Measurements from ENCODE around the gene PGM3. TPM values are rescaled to one million over a fixed set of nuclear protein-coding genes. Genes with fewer than 3 reads are reported as not detected.

The PGM3 gene
- total RNA-seq, 2 experiments from 2014 or later: 12.3 to 14.1 TPM

GRCh38 chr6:83169511-83169910 lies 23.6 kb downstream of the PGM3 start:
- no peak overlapping the region for H3K4me3 Mint-ChIP-seq
- H3K27ac Mint-ChIP-seq: no peak overlapping the region
- peaks cover 4% of the 10 kb centered on the region for H3K4me1 Mint-ChIP-seq
- H3K9me3 Mint-ChIP-seq: no peaks in the 10 kb centered on the region
- POLR2A ChIA-PET: interaction anchor here (0.5 to 0.6 kb wide), 2 partner anchors 65 to 67 kb away, joined by 3 to 7 read pairs; no protein-coding TSS in a partner anchor
- no peak for DNase-seq
- H3K36me3 Mint-ChIP-seq (ENCODE audit: low read depth): peaks cover 65% of the 10 kb centered on the region
- CTCF ChIA-PET: no interaction called here
- no peaks in the 10 kb centered on the region for H3K27me3 Mint-ChIP-seq

- peaks cover 65% of the 10 kb centered on the region for H3K36me3 Mint-ChIP-seq (ENCODE audit: low read depth)
- DNase-seq: no peak
- ChIA-PET CTCF (no interaction called here), POLR2A (no interaction called here)
- H3K9me3 Mint-ChIP-seq: no peaks in the 10 kb centered on the region
- H3K27me3 Mint-ChIP-seq: no peaks in the 10 kb centered on the region
- peaks cover 6% of the 10 kb centered on the region for H3K4me1 Mint-ChIP-seq
- H3K27ac Mint-ChIP-seq: no peak overlapping the region
- no peak overlapping the region for H3K4me3 Mint-ChIP-seq
Observed at GRCh38 chr6:83169106-83169505, 24.0 kb downstream of the PGM3 start.

- Mint-ChIP-seq H3K36me3 (ENCODE audit: low read depth) (peaks cover 68% of the 10 kb centered on the region), H3K9me3 (no peaks in the 10 kb centered on the region), H3K27ac (no peak overlapping the region), H3K27me3 (no peaks in the 10 kb centered on the region), H3K4me3 (no peak overlapping the region), H3K4me1 (peaks cover 6% of the 10 kb centered on the region)
- no peak for DNase-seq
- CTCF ChIA-PET: interaction anchor here (1.3 kb wide), 1 partner anchor 13 kb away, joined by 3 read pairs; no protein-coding TSS in a partner anchor
- POLR2A ChIA-PET: no interaction called here
Observed at GRCh38 chr6:83168556-83168955, 24.5 kb downstream of the PGM3 start.

- POLR2A ChIA-PET: no interaction called here
- Mint-ChIP-seq H3K9me3 (no peaks in the 10 kb centered on the region), H3K27me3 (no peaks in the 10 kb centered on the region), H3K27ac (no peak overlapping the region), H3K36me3 (ENCODE audit: low read depth) (peaks cover 63% of the 10 kb centered on the region), H3K4me1 (peaks cover 6% of the 10 kb centered on the region), H3K4me3 (no peak overlapping the region)
- CTCF ChIA-PET: interaction anchor here (1.3 kb wide), 1 partner anchor 12 kb away, joined by 3 read pairs; no protein-coding TSS in a partner anchor
- no peak for DNase-seq
Observed at GRCh38 chr6:83167726-83168278, 25.3 kb downstream of the PGM3 start.

GRCh38 chr6:83160167-83160566 lies 32.9 kb downstream of the PGM3 start:
- peaks cover 21% of the 10 kb centered on the region for H3K36me3 Mint-ChIP-seq (ENCODE audit: low read depth)
- peaks cover 6% of the 10 kb centered on the region for H3K4me1 Mint-ChIP-seq
- no peak for DNase-seq
- no peaks in the 10 kb centered on the region for H3K27me3 Mint-ChIP-seq
- CTCF ChIA-PET: interaction anchor here (0.9 kb wide), 1 partner anchor 12 kb away, joined by 4 read pairs; no protein-coding TSS in a partner anchor
- H3K9me3 Mint-ChIP-seq: no peaks in the 10 kb centered on the region
- no peak overlapping the region for H3K4me3 Mint-ChIP-seq
- POLR2A ChIA-PET: no interaction called here
- no peak overlapping the region for H3K27ac Mint-ChIP-seq

- no peaks in the 10 kb centered on the region for H3K27me3 Mint-ChIP-seq
- no peak overlapping the region for H3K27ac Mint-ChIP-seq
- H3K9me3 Mint-ChIP-seq: no peaks in the 10 kb centered on the region
- CTCF ChIA-PET: interaction anchor here (1.0 kb wide), 1 partner anchor 12 kb away, joined by 3 read pairs; no protein-coding TSS in a partner anchor
- DNase-seq: no peak
- POLR2A ChIA-PET: no interaction called here
- H3K36me3 Mint-ChIP-seq (ENCODE audit: low read depth): peaks cover 3% of the 10 kb centered on the region
- H3K4me3 Mint-ChIP-seq: no peak overlapping the region
- no peaks in the 10 kb centered on the region for H3K4me1 Mint-ChIP-seq
Observed at GRCh38 chr6:83155794-83156193, 37.3 kb downstream of the PGM3 start.

GRCh38 chr6:83153883-83154521 lies 39.1 kb downstream of the PGM3 start:
- Mint-ChIP-seq H3K9me3 (no peaks in the 10 kb centered on the region), H3K27ac (no peak overlapping the region), H3K36me3 (ENCODE audit: low read depth) (peaks cover 3% of the 10 kb centered on the region), H3K4me1 (no peaks in the 10 kb centered on the region), H3K27me3 (no peaks in the 10 kb centered on the region), H3K4me3 (no peak overlapping the region)
- POLR2A ChIA-PET: no interaction called here
- no peak for DNase-seq
- CTCF ChIA-PET: interaction anchor here (0.6 kb wide), 1 partner anchor 24 kb away, joined by 3 read pairs; no protein-coding TSS in a partner anchor

GRCh38 chr6:83152913-83153312 lies 40.2 kb downstream of the PGM3 start:
- DNase-seq: no peak
- no peak overlapping the region for H3K4me3 Mint-ChIP-seq
- CTCF ChIA-PET: no interaction called here

GRCh38 chr6:83151114-83151513 lies 42.0 kb downstream of the PGM3 start:
- ChIA-PET CTCF (no interaction called here), POLR2A (no interaction called here)
- no peak for DNase-seq
- H3K27me3 Mint-ChIP-seq: no peaks in the 10 kb centered on the region
- no peak overlapping the region for H3K27ac Mint-ChIP-seq
- H3K36me3 Mint-ChIP-seq (ENCODE audit: low read depth): peaks cover 6% of the 10 kb centered on the region
- H3K4me1 Mint-ChIP-seq: no peaks in the 10 kb centered on the region
- H3K9me3 Mint-ChIP-seq: no peaks in the 10 kb centered on the region
- no peak overlapping the region for H3K4me3 Mint-ChIP-seq

More at GRCh38 chr6:83152913-83153312, 40.2 kb downstream of the PGM3 start:
- peaks cover 3% of the 10 kb centered on the region for H3K36me3 Mint-ChIP-seq (ENCODE audit: low read depth)
- H3K27ac Mint-ChIP-seq: no peak overlapping the region
- POLR2A ChIA-PET: no interaction called here
- H3K27me3 Mint-ChIP-seq: no peaks in the 10 kb centered on the region
- no peaks in the 10 kb centered on the region for H3K9me3 Mint-ChIP-seq
- no peaks in the 10 kb centered on the region for H3K4me1 Mint-ChIP-seq

- Mint-ChIP-seq H3K27ac (no peak overlapping the region), H3K27me3 (no peaks in the 10 kb centered on the region), H3K4me3 (no peak overlapping the region), H3K4me1 (peaks cover 4% of the 10 kb centered on the region), H3K36me3 (ENCODE audit: low read depth) (peaks cover 27% of the 10 kb centered on the region), H3K9me3 (no peaks in the 10 kb centered on the region)
- POLR2A ChIA-PET: no interaction called here
- no peak for DNase-seq
- CTCF ChIA-PET: interaction anchor here (0.7 kb wide), 1 partner anchor 10 kb away, joined by 3 read pairs; no protein-coding TSS in a partner anchor
Observed at GRCh38 chr6:83138758-83139157, 54.3 kb downstream of the PGM3 start.

GRCh38 chr6:83138118-83138722 lies 54.8 kb downstream of the PGM3 start:
- POLR2A ChIA-PET: no interaction called here
- H3K4me1 Mint-ChIP-seq: peaks cover 4% of the 10 kb centered on the region
- no peak for DNase-seq

GRCh38 chr6:83132121-83132520 lies 60.9 kb downstream of the PGM3 start:
- ChIA-PET POLR2A (no interaction called here), CTCF (interaction anchor here (0.6 kb wide), 1 partner anchor 221 kb away, joined by 3 read pairs; no protein-coding TSS in a partner anchor)
- Mint-ChIP-seq H3K9me3 (no peaks in the 10 kb centered on the region), H3K27me3 (no peaks in the 10 kb centered on the region), H3K4me1 (no peaks in the 10 kb centered on the region), H3K4me3 (no peak overlapping the region), H3K27ac (no peak overlapping the region), H3K36me3 (ENCODE audit: low read depth) (peaks cover 23% of the 10 kb centered on the region)
- DNase-seq: no peak

More at GRCh38 chr6:83138118-83138722, 54.8 kb downstream of the PGM3 start:
- H3K9me3 Mint-ChIP-seq: no peaks in the 10 kb centered on the region
- H3K4me3 Mint-ChIP-seq: no peak overlapping the region
- H3K36me3 Mint-ChIP-seq (ENCODE audit: low read depth): peaks cover 22% of the 10 kb centered on the region
- no peak overlapping the region for H3K27ac Mint-ChIP-seq
- no peaks in the 10 kb centered on the region for H3K27me3 Mint-ChIP-seq
- CTCF ChIA-PET: interaction anchor here (0.7 to 1.7 kb wide), 2 partner anchors 11 to 73 kb away, joined by 3 to 5 read pairs; partner anchors contain the start of gene UBE3D

- no peaks in the 10 kb centered on the region for H3K9me3 Mint-ChIP-seq
- POLR2A ChIA-PET: no interaction called here
- H3K4me3 Mint-ChIP-seq: no peak overlapping the region
- CTCF ChIA-PET: no interaction called here
- no peaks in the 10 kb centered on the region for H3K4me1 Mint-ChIP-seq
- no peak for DNase-seq
- H3K27me3 Mint-ChIP-seq: no peaks in the 10 kb centered on the region
- no peak overlapping the region for H3K27ac Mint-ChIP-seq
- peaks cover 37% of the 10 kb centered on the region for H3K36me3 Mint-ChIP-seq (ENCODE audit: low read depth)
Observed at GRCh38 chr6:83127976-83128375, 65.1 kb downstream of the PGM3 start.

All from activated CD4-positive, alpha-beta T cell treated with anti-CD3 and anti-CD28 coated beads, Interleukin-2, amount 10 ng/mL, durations not matched to agents 7 days and 5 days (primary cell).